ENCODE data around the gene DBH. TPM values are rescaled to one million over a fixed set of nuclear protein-coding genes. Genes with fewer than 3 reads are reported as not detected.

The DBH gene
- total and polyA plus RNA-seq, 8 donors, result under 0.01 to 0.15 TPM; not detected in 6

DNA sequence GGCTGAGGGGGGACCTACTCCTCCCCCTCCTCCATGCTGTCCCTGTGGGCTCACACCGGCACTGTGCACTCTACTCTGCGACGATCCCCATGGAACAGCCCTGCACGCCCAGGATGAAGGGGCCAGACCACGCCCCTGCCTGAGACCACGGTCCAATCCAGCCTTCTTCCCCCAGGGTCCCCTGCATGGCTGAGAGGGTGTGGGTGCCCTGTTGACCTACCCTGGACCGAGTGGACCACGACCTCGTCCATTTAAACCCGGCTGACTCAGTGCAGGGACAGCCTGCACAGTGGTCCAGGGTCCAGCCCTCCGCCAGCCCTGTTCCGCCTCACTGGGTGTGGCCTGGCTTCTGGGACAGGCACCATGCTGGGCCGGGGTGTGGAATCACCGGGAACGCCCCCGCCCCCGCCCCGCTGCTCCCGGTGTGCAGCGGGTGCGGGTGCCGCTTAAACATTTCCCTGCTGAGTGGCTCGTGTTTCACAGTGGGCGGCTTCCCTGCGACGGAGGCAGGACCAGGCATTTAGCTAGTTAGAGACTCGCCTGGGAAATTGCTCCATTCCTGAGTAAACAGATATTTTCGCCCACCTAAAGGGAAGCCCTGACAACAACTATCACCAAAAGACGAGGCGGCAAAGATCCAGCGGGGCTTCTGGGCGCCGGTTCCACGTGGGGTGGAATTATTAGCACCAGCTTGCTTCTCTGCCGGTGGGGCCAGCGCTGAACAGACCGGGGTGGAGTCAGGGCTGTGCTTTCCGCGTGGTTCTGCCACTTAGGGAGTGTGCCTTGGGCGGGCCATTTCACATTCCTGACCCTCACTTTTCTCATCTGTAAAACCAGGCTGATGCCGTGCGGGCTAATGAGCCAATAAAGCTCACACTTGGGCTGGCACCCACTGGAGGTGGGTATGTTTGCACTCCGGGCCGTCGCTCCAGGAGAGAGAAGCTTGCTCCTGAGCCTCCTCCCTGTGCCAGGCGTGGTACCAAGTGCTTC is 22.6 kb downstream of the DBH start:
- peak overlapping the region; percentile 8 to 31 (median 20) for H3K4me3 ChIP-seq
- H3K27me3 ChIP-seq, result peaks cover 3 to 83% (median 37%) of the 10 kb centered on the region in 3 donors
- TF ChIP-seq EP300 (IDR thresholded peaks at IDR 0.05) (no peak), POLR2A (IDR thresholded peaks at IDR 0.05) (no peak), POLR2AphosphoS5 (IDR thresholded peaks at IDR 0.05) (no peak)
- TF ChIP-seq, protein P1, sequence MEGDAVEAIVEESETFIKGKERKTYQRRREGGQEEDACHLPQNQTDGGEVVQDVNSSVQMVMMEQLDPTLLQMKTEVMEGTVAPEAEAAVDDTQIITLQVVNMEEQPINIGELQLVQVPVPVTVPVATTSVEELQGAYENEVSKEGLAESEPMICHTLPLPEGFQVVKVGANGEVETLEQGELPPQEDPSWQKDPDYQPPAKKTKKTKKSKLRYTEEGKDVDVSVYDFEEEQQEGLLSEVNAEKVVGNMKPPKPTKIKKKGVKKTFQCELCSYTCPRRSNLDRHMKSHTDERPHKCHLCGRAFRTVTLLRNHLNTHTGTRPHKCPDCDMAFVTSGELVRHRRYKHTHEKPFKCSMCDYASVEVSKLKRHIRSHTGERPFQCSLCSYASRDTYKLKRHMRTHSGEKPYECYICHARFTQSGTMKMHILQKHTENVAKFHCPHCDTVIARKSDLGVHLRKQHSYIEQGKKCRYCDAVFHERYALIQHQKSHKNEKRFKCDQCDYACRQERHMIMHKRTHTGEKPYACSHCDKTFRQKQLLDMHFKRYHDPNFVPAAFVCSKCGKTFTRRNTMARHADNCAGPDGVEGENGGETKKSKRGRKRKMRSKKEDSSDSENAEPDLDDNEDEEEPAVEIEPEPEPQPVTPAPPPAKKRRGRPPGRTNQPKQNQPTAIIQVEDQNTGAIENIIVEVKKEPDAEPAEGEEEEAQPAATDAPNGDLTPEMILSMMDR (IDR thresholded peaks at IDR 0.05), result no peak

DNA sequence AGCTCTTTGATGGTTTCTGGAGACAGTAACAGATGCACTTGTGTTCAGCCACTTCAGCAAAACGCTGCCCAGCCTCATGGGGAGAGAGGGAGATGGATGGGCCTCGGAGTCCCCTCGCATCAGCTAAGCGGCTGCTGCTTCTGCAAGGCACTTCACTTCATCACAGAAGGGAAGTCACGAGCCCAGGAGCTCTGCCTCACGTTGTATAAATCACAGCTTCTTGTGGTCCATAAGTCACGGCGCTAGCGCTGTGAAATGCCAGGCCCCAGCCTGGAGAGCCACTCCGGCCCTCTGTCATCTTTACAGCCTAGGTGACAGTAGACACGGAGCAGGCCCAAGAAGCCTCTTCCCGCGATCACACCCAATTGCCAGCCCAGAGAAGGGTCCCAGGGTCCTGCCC is 23.4 kb downstream of the DBH start:
- WGBS, 5 donors, result 63 to 72% (median 71%) methylated on average over 8 to 13 of the region's 13 CpGs
- Histone ChIP-seq H3K4me3 (no peak overlapping the region), H3K27me3 (peaks cover 3 to 76% (median 37%) of the 10 kb centered on the region in 3 donors), H3K4me1 (peaks cover 10 to 17% (median 15%) of the 10 kb centered on the region in 4 donors), H3K27ac (no peak overlapping the region), H3K9me3 (no peaks in the 10 kb centered on the region), H3K36me3 (no peaks in the 10 kb centered on the region)
- no peak for DNase-seq
- intact Hi-C loops (cut with DNase I; ENCODE audit: low total_unique reads), result no loop called here
- TF ChIP-seq POLR2AphosphoS5 (IDR thresholded peaks at IDR 0.05) (no peak), POLR2A (IDR thresholded peaks at IDR 0.05) (no peak), EP300 (IDR thresholded peaks at IDR 0.05) (no peak)
- TF ChIP-seq, protein P1 (IDR thresholded peaks at IDR 0.05), result no peak

More for the DNA sequence above, 22.6 kb downstream of the DBH start:
- DNase-seq, result peak; percentile 52 to 71
- Histone ChIP-seq H3K9me3 (no peaks in the 10 kb centered on the region), H3K4me1 (peaks cover 10 to 17% (median 15%) of the 10 kb centered on the region in 4 donors), H3K36me3 (no peaks in the 10 kb centered on the region), H3K27ac (no peak overlapping the region)
- intact Hi-C loops (cut with DNase I; ENCODE audit: low total_unique reads), result no loop called here
- 7 to 11% (median 8%) methylated on average over 15 to 46 of the region's 46 CpGs for WGBS, 5 donors

- 81 to 86% (median 83%) methylated on average over 20 to 26 of the region's 26 CpGs for WGBS, 5 donors
- peaks cover 10 to 17% (median 15%) of the 10 kb centered on the region in 4 donors for H3K4me1 ChIP-seq
- no peak overlapping the region for H3K4me3 ChIP-seq
- H3K9me3 ChIP-seq, result no peaks in the 10 kb centered on the region
- intact Hi-C loops (cut with DNase I; ENCODE audit: low total_unique reads), result no loop called here
- H3K36me3 ChIP-seq, result no peaks in the 10 kb centered on the region
- H3K27me3 ChIP-seq, result peaks cover 0 to 52% (median 17%) of the 10 kb centered on the region in 3 donors
- no peak for DNase-seq
- no peak overlapping the region for H3K27ac ChIP-seq
- TF ChIP-seq POLR2A (IDR thresholded peaks at IDR 0.05), result no peak
- TF ChIP-seq POLR2AphosphoS5 (IDR thresholded peaks at IDR 0.05), result no peak
- no peak for TF ChIP-seq EP300 (IDR thresholded peaks at IDR 0.05)
- TF ChIP-seq, protein P1 (IDR thresholded peaks at IDR 0.05), result no peak
These were observed 25.8 kb downstream of the DBH start for GRCh38 chr9:133661846-133662540.

Measured in stomach (tissue), 9 donors.